Ovary (tissue), 3 donors: Measurements from ENCODE around the gene ITPR2.

Experiments
- CTCF ChIP-seq, 3 donors: fragments of 450-650 bp in 2 of 3; fragments of 200-600 bp in 1 of 3; IDR thresholded peaks; one replicate each; pipeline versions ENCODE4 v1.5.1 to v1.8.0; 2016 to 2022; ENCODE audit warnings: antibody characterized with exemption in 3 of 3, mild to moderate bottlenecking in 1 of 3
- EP300 ChIP-seq: sonication (generic); formaldehyde crosslinking; IDR thresholded peaks from one replicate; pipeline ENCODE4 v1.6.1; 2017; ENCODE audit warnings: antibody characterized with exemption
- POLR2A ChIP-seq: fragments of 450-650 bp; IDR thresholded peaks from one replicate; pipeline ENCODE4 v1.6.1; 2017; ENCODE audit warnings: antibody characterized with exemption, mild to moderate bottlenecking, moderate library complexity
- donor health status: DM: no; HTN: no; CAD: no.

- no peak for TF ChIP-seq CTCF (IDR thresholded peaks at IDR 0.05)
- TF ChIP-seq POLR2A: no peak
- no peak for TF ChIP-seq EP300
Measured at GRCh38 chr12:26303418-26303817, 529.6 kb downstream of the ITPR2 start.
